IMR-90 (cell line): Measurements from ENCODE around the gene LDLRAD3. TPM values are rescaled to one million over a fixed set of nuclear protein-coding genes. Genes with fewer than 3 reads are reported as not detected.

Source experiments
- ATAC-seq: fragments of 200-7000 bp; cut with Tn5 transposase; 2 replicates; pipeline ENCODE4 v1.9.1; 2020; ENCODE audit warnings: low read depth, mild to moderate bottlenecking, moderate library complexity
- BruUV-seq: library from RNA; stranded (reverse); fragments of 400-500 nt; replicated peaks from 2 replicates; lab custom pipeline; 2021; lab: Mats Ljungman, UMichigan
- CTCF ChIA-PET: fragments of 300-600 bp; formaldehyde crosslinking; extraction: SDS; loops from one replicate; lab custom pipeline; 2021; ENCODE audit warnings: antibody characterized with exemption; lab: Yijun Ruan, JAX
- POLR2A ChIA-PET: fragments of 300-600 bp; sonication (Branson Sonifier 250); formaldehyde crosslinking; loops from one replicate; lab custom pipeline; 2022; ENCODE audit warnings: antibody characterized with exemption; ENCODE audit not compliant: unreplicated experiment; lab: Charles Lee
- DNase-seq: peaks from one replicate; pipeline ENCODE4 v3.0.0; 2013
- H2AFZ ChIP-seq: replicated peaks from 2 replicates; pipeline ENCODE3; 2013; ENCODE audit warnings: low read length, mild to moderate bottlenecking; ENCODE audit not compliant: poor library complexity
- H2AK5ac ChIP-seq: 2 replicates; pipeline ENCODE4 v1.6.1; 2013; ENCODE audit warnings: low read depth, low read length, inconsistent platforms
- H2AK9ac ChIP-seq: replicated peaks from 2 replicates; pipeline ENCODE3; 2013; ENCODE audit warnings: mild to moderate bottlenecking, low read depth, low read length, moderate library complexity; ENCODE audit not compliant: poor library complexity
- H2BK120ac ChIP-seq: 2 replicates; pipeline ENCODE4 v1.6.1; 2013; ENCODE audit warnings: low read depth, low read length, inconsistent platforms
- H2BK15ac ChIP-seq: 3 replicates; pipeline ENCODE4 v1.6.1; 2013; ENCODE audit warnings: low read depth, low read length, inconsistent platforms
- H2BK20ac ChIP-seq: 2 replicates; pipeline ENCODE4 v1.6.1; 2013; ENCODE audit warnings: low read depth, mild to moderate bottlenecking, inconsistent platforms, low read length, moderate library complexity
- H2BK5ac ChIP-seq: 2 replicates; pipeline ENCODE4 v1.6.1; 2013; ENCODE audit warnings: mild to moderate bottlenecking, low read depth, low read length, inconsistent platforms; ENCODE audit not compliant: poor library complexity, severe bottlenecking
- H3K14ac ChIP-seq: replicated peaks from 2 replicates; pipeline ENCODE4 v1.6.1; 2013; ENCODE audit warnings: low read depth, low read length, inconsistent platforms
- H3K18ac ChIP-seq: 2 replicates; pipeline ENCODE4 v1.6.1; 2013; ENCODE audit warnings: low read depth, low read length, control low read depth
- H3K23ac ChIP-seq: 2 replicates; pipeline ENCODE4 v1.6.1; 2013; ENCODE audit warnings: low read depth, low read length, inconsistent platforms
- H3K27ac ChIP-seq: 2 replicates; pipeline ENCODE4 v1.5.1; 2013; ENCODE audit warnings: mild to moderate bottlenecking, control low read depth, low read length; ENCODE audit not compliant: insufficient read depth
- H3K27me3 ChIP-seq: 2 replicates; pipeline ENCODE4 v1.6.1; 2013; ENCODE audit warnings: low read length; ENCODE audit not compliant: control insufficient read depth, insufficient read depth
- H3K36me3 ChIP-seq: 2 replicates; pipeline ENCODE4 v1.6.1; 2013; ENCODE audit warnings: low read length, mixed read lengths; ENCODE audit not compliant: control insufficient read depth, insufficient read depth
- H3K4ac ChIP-seq: 2 replicates; pipeline ENCODE4 v1.6.1; 2013; ENCODE audit warnings: low read depth, low read length, inconsistent platforms
- H3K4me1 ChIP-seq: 2 replicates; pipeline ENCODE4 v1.6.1; 2013; ENCODE audit warnings: low read length, mixed read lengths; ENCODE audit not compliant: control insufficient read depth, insufficient read depth
- H3K4me2 ChIP-seq: 2 replicates; pipeline ENCODE4 v1.6.1; 2013; ENCODE audit warnings: low read depth, mild to moderate bottlenecking, control low read depth, low read length, moderate library complexity
- H3K4me3 ChIP-seq: 2 replicates; pipeline ENCODE4 v1.5.1; 2013; ENCODE audit warnings: low read depth, mild to moderate bottlenecking, control low read depth, low read length, moderate library complexity; ENCODE audit not compliant: insufficient read depth
- H3K56ac ChIP-seq: 2 replicates; pipeline ENCODE4 v1.6.1; 2013; ENCODE audit warnings: low read length, inconsistent platforms; ENCODE audit not compliant: insufficient read depth; ENCODE audit errors: extremely low read depth
- H3K79me1 ChIP-seq, 2 experiments: 2 replicates each; pipeline ENCODE4 v1.6.1; 2013; ENCODE audit warnings: low read length in 2 of 2, inconsistent platforms in 1 of 2, low read depth in 1 of 2
- H3K9ac ChIP-seq: 2 replicates; pipeline ENCODE4 v1.6.1; 2013; ENCODE audit warnings: low read depth, low read length, control low read depth
- H3K9me1 ChIP-seq: 2 replicates; pipeline ENCODE4 v1.6.1; 2013; ENCODE audit warnings: low read length, inconsistent platforms; ENCODE audit not compliant: insufficient read depth
- H3K9me3 ChIP-seq: 2 replicates; pipeline ENCODE4 v1.6.1; 2013; ENCODE audit warnings: low read length; ENCODE audit not compliant: control insufficient read depth, insufficient read depth
- H4K20me1 ChIP-seq: 2 replicates; pipeline ENCODE4 v1.6.1; 2013; ENCODE audit warnings: low read length, inconsistent platforms; ENCODE audit not compliant: insufficient read depth
- H4K5ac ChIP-seq: 2 replicates; pipeline ENCODE4 v1.6.1; 2013; ENCODE audit warnings: mild to moderate bottlenecking, low read depth, low read length, control low read depth
- H4K8ac ChIP-seq, 2 experiments: 2 replicates each; pipeline ENCODE4 v1.6.1; 2013; ENCODE audit warnings: low read depth in 2 of 2, low read length in 2 of 2, control low read depth in 1 of 2, inconsistent platforms in 1 of 2
- H4K91ac ChIP-seq: 2 replicates; pipeline ENCODE4 v1.6.1; 2013; ENCODE audit warnings: low read depth, low read length, inconsistent platforms; ENCODE audit not compliant: insufficient read depth
- BHLHE40 ChIP-seq: fragments of 150-350 bp; IDR thresholded peaks from 2 replicates; pipeline ENCODE4 v1.6.1; 2016; ENCODE audit warnings: mild to moderate bottlenecking, low read depth, low read length
- CEBPB ChIP-seq: IDR thresholded peaks from 2 replicates; pipeline ENCODE4 v1.6.1; 2012; ENCODE audit warnings: low read depth, low read length, improper control_type of control experiment
- CHD1 ChIP-seq: IDR thresholded peaks from 2 replicates; pipeline ENCODE4 v1.6.1; 2012; ENCODE audit warnings: low read depth, low read length, improper control_type of control experiment
- CTCF ChIP-seq: conservative IDR thresholded peaks from 2 replicates; pipeline ENCODE4 v1.5.1; 2012; ENCODE audit warnings: mild to moderate bottlenecking, low read depth, low read length, improper control_type of control experiment
- ELK1 ChIP-seq: fragments of 150-350 bp; IDR thresholded peaks from 2 replicates; pipeline ENCODE4 v1.6.1; 2016; ENCODE audit warnings: low read depth, mild to moderate bottlenecking, low read length, moderate library complexity, borderline replicate concordance
- FOS ChIP-seq: fragments of 150-350 bp; IDR thresholded peaks from 2 replicates; pipeline ENCODE4 v1.6.1; 2016; ENCODE audit warnings: low read depth, low read length
- MAFK ChIP-seq: IDR thresholded peaks from 2 replicates; pipeline ENCODE4 v1.6.1; 2012; ENCODE audit warnings: low read depth, low read length, improper control_type of control experiment
- MAZ ChIP-seq: IDR thresholded peaks from 2 replicates; pipeline ENCODE4 v1.6.1; 2012; ENCODE audit warnings: low read depth, mild to moderate bottlenecking, low read length, improper control_type of control experiment, moderate library complexity, borderline replicate concordance
- MXI1 ChIP-seq: IDR thresholded peaks from 2 replicates; pipeline ENCODE4 v1.6.1; 2012; ENCODE audit warnings: low read depth, mild to moderate bottlenecking, low read length, moderate library complexity, borderline replicate concordance
- NFE2L2 ChIP-seq: fragments of 150-350 bp; IDR thresholded peaks from 2 replicates; pipeline ENCODE4 v1.6.1; 2016; ENCODE audit warnings: low read depth, mild to moderate bottlenecking, low read length
- POLR2A ChIP-seq: IDR thresholded peaks from 2 replicates; pipeline ENCODE4 v1.6.1; 2012; ENCODE audit warnings: mild to moderate bottlenecking, low read depth, low read length
- RAD21 ChIP-seq: IDR thresholded peaks from 2 replicates; pipeline ENCODE4 v1.6.1; 2012; ENCODE audit warnings: low read length, improper control_type of control experiment
- RCOR1 ChIP-seq: IDR thresholded peaks from 2 replicates; pipeline ENCODE4 v1.6.1; 2012; ENCODE audit warnings: mild to moderate bottlenecking, low read length, improper control_type of control experiment; ENCODE audit not compliant: insufficient replicate concordance
- RFX5 ChIP-seq: IDR thresholded peaks from 2 replicates; pipeline ENCODE4 v1.8.0; 2012; ENCODE audit warnings: low read depth, mild to moderate bottlenecking, low read length, moderate library complexity
- SMC3 ChIP-seq: fragments of 150-350 bp; IDR thresholded peaks from 2 replicates; pipeline ENCODE4 v1.6.1; 2016; ENCODE audit warnings: low read depth, mild to moderate bottlenecking, antibody characterized with exemption, low read length, moderate library complexity
- USF2 ChIP-seq: fragments of 150-350 bp; IDR thresholded peaks from 2 replicates; pipeline ENCODE4 v1.6.1; 2017; ENCODE audit warnings: mild to moderate bottlenecking, antibody characterized with exemption, low read length, low read depth
- whole genome bisulfite sequencing, 2 experiments: methylation state at CpG; one replicate each; pipeline versions ENCODE4 v1.1.5 to v1.1.7; 2013; ENCODE audit warnings: missing lambda C conversion rate in 2 of 2; ENCODE audit not compliant: insufficient read length in 1 of 2; ENCODE audit errors: extremely low coverage in 2 of 2; 5-methylcytosine and 5-hydroxymethylcytosine counted together
- dilution Hi-C: fragments of 300-500 bp; cut with HindIII; formaldehyde crosslinking; loops from one replicate; pipeline ENCODE4 v1.14.3; 2018; ENCODE audit warnings: low sequenced_read_pairs; ENCODE audit not compliant: unreplicated experiment
- in situ Hi-C: fragments of 300-500 bp; cut with MboI; formaldehyde crosslinking; loops from 3 replicates; pipeline ENCODE4 v1.14.3; 2019; ENCODE audit warnings: low sequenced_read_pairs, inconsistent platforms, mixed read lengths
- intact Hi-C: fragments of 100-400 bp; cut with micrococcal nuclease; formaldehyde crosslinking; loops from 2 replicates; pipeline ENCODE4 v1.10.0; 2022
- polyA plus RNA-seq, 3 experiments: library from polyadenylated mRNA; depleted of rRNA; stranded (reverse); fragments of >200 nt; gene quantifications; 2 replicates each; pipeline ENCODE4 v1.2.3, GENCODE V29; 2012; ENCODE audit warnings: low replicate concordance in 1 of 3
- total RNA-seq: library from RNA; depleted of rRNA; stranded (reverse); fragments of >200 nt; gene quantifications from 2 replicates; pipeline ENCODE4 v1.2.3, GENCODE V29; 2012

Gene LDLRAD3
- total and polyA plus RNA-seq, 2 of the 4 experiments (the other 2 are of a cell fraction), result 2.7 to 6.4 TPM

GRCh38 chr11:36057379-36058042 is 113.6 kb downstream of the LDLRAD3 start:
- Histone ChIP-seq H3K14ac (no peak overlapping the region), H3K79me1 (no peaks in the 10 kb centered on the region), H2BK15ac (no peak overlapping the region), H3K9ac (no peak overlapping the region), H3K27ac (no peak overlapping the region), H3K9me3 (0 out of 2 replicates have a peak, but pooled peaks cover 2% of the 10 kb centered on the region), H3K4me1 (no peaks in the 10 kb centered on the region; the same call in 1 of the 2 replicates), H2BK120ac (no peak overlapping the region), H4K20me1 (no peaks in the 10 kb centered on the region), H2BK5ac (no peak overlapping the region), H4K5ac (no peak overlapping the region), H3K36me3 (no peaks in the 10 kb centered on the region), H3K4me2 (no peak overlapping the region), H2BK20ac (no peak overlapping the region), H3K18ac (no peak overlapping the region), H3K27me3 (0 out of 2 replicates have a peak, but pooled peaks cover 2% of the 10 kb centered on the region), H3K4ac (no peak overlapping the region), H4K8ac (no peak overlapping the region), H2AK9ac (no peak overlapping the region), H3K9me1 (no peaks in the 10 kb centered on the region), H2AK5ac (no peak overlapping the region), H3K56ac (no peak overlapping the region), H3K4me3 (no peak overlapping the region), H3K23ac (no peak overlapping the region), H2AFZ (no peak overlapping the region), H4K91ac (no peak overlapping the region)
- BruUV-seq, result no TSS peak
- no peak for ATAC-seq
- no peak for DNase-seq
- no peak for TF ChIP-seq CTCF
- TF ChIP-seq RCOR1, result no peak
- TF ChIP-seq MAFK, result no peak
- no peak for TF ChIP-seq POLR2A
- no peak for TF ChIP-seq USF2
- no peak for TF ChIP-seq FOS
- no peak for TF ChIP-seq BHLHE40
- no peak for TF ChIP-seq CEBPB
- no peak for TF ChIP-seq MXI1
- no peak for TF ChIP-seq RAD21
- no peak for TF ChIP-seq MAZ
- TF ChIP-seq ELK1, result no peak
- no peak for TF ChIP-seq CHD1
- TF ChIP-seq RFX5, result no peak
- no peak for TF ChIP-seq SMC3
- no peak for TF ChIP-seq NFE2L2
- in situ Hi-C loops (no loop called here), dilution Hi-C loops (no loop called here), intact Hi-C loops (no loop called here)
- WGBS, 2 experiments, result 84% methylated on average over 5 of the region's 9 CpGs; no CpG with 5 or more reads in 1 of the 2 experiments
- POLR2A ChIA-PET, result no interaction called here
- CTCF ChIA-PET, result interaction anchor here (1.0 to 1.5 kb wide), 3 partner anchors 11 to 31 kb away, joined by 3 to 9 read pairs (median 5); no protein-coding TSS in a partner anchor
